ENCODE data around the gene CTIF.
"Not testable (repeated sequence)": the region's sequence is repeated elsewhere in the genome, so short reads cannot be mapped to it uniquely, and the experiment has no call there.

CTIF gene

DNA sequence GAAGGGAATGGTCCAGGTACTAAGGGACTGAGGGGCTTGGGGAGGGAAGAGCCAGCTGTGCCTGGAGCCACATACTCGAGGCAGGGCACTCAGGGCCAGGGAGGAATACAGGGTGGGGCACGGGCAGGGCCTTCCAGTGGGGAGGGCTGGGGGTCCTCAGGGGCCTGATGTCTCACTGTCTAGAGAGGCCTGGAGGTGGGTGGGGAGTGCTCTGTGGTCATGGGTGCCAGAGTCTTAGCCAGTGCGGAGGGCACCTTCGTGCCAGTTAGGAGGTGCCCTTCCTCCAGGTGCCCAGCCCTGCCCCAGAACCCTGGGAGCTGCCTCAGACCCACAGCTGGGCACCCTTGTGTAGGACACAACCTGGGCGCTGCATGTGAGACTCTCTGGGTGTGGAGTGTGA lies 330.8 kb downstream of the CTIF start:
- no peak overlapping the region for H3K23ac ChIP-seq (ENCODE audit: low read depth, low read length, poor library complexity)
- H2BK15ac ChIP-seq (ENCODE audit: low read length): peak overlapping the region; percentile 45
- no peak overlapping the region for H2BK5ac ChIP-seq (ENCODE audit: low read length)
- WGBS, 2 donors (ENCODE audit: extremely low coverage in 2 of 2, insufficient read length in 2 of 2, insufficient replicate concordance in 1 of 2): no CpG with 5 or more reads among the region's 5 CpGs
- H4K8ac ChIP-seq (ENCODE audit: low read depth, low read length): no peak overlapping the region
- no peaks in the 10 kb centered on the region for H3K36me3 ChIP-seq (replicated peaks in 1 of 2; ENCODE audit: control insufficient read depth in 2 of 2, insufficient read depth in 2 of 2, low read length in 2 of 2)
- H4K91ac ChIP-seq (ENCODE audit: low read depth, low read length, poor library complexity): no peak overlapping the region
- H3K27me3 ChIP-seq (ENCODE audit: control insufficient read depth in 3 of 3, insufficient read depth in 3 of 3, low read depth in 1 of 3, low read length in 3 of 3): no peaks in the 10 kb centered on the region
- H2BK120ac ChIP-seq (ENCODE audit: low read depth, low read length): no peak overlapping the region
- H3K79me1 ChIP-seq (ENCODE audit: low read depth, low read length): no peaks in the 10 kb centered on the region
- peak overlapping the region; percentile 77 for H3K18ac ChIP-seq (ENCODE audit: low read length)
- H2BK12ac ChIP-seq (ENCODE audit: low read length): peak overlapping the region; percentile 67
- no peak overlapping the region for H3K9ac ChIP-seq (ENCODE audit: low read depth, low read length, poor library complexity)
- no peak overlapping the region for H3K4me3 ChIP-seq (ENCODE audit: low read length in 2 of 2)
- no peak overlapping the region for H3K4ac ChIP-seq (ENCODE audit: low read length)
- DNase-seq (ENCODE audit: low spot score): no peak
- H3K14ac ChIP-seq (ENCODE audit: low read length): peak overlapping the region; percentile 65
- no peak overlapping the region for H3K4me2 ChIP-seq (ENCODE audit: insufficient read depth, low read length, poor library complexity, severe bottlenecking)
- no peak overlapping the region for H2AFZ ChIP-seq (ENCODE audit: low read length)
- peaks cover 4 to 6% of the 10 kb centered on the region in 2 donors for H3K9me3 ChIP-seq (replicated peaks in 1 of 2; ENCODE audit: control insufficient read depth in 2 of 2, insufficient read depth in 1 of 2, low read depth in 1 of 2, low read length in 2 of 2)
- H3K27ac ChIP-seq (replicated peaks; ENCODE audit: low read length): no peak overlapping the region
- peaks cover 3 to 10% of the 10 kb centered on the region in 2 donors for H3K4me1 ChIP-seq (ENCODE audit: control insufficient read depth in 2 of 2, insufficient read depth in 1 of 2, low read depth in 1 of 2, low read length in 2 of 2)
- peak overlapping the region; percentile 66 for H2AK5ac ChIP-seq (ENCODE audit: low read depth, low read length)

DNA sequence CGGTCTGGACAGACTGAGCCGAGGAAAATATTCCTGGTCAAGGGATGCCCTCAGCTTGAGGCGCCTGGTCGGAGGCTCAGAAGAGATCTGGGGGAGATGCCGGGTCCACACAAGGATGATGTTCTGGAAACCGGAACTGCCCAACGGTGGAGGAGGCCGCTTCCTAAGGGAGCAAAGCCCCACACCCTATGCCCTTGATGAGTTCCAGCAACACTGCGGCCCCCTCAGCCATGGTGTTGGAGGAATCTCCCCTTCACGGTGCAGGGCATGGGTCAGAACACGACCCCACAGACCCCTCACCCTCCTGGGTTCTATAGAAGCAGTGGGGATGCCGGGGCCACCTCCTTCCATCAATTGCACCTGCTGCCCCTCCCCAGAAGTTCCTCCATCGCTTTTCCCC lies 332.1 kb downstream of the CTIF start:
- not testable (repeated sequence) for H3K9me3 ChIP-seq (replicated peaks in 1 of 2; ENCODE audit: control insufficient read depth in 2 of 2, insufficient read depth in 1 of 2, low read depth in 1 of 2, low read length in 2 of 2); H3K27ac ChIP-seq (replicated peaks; ENCODE audit: low read length); H2AFZ ChIP-seq (ENCODE audit: low read length); H3K18ac ChIP-seq (ENCODE audit: low read length); H2AK5ac ChIP-seq (ENCODE audit: low read depth, low read length); H3K23ac ChIP-seq (ENCODE audit: low read depth, low read length, poor library complexity); H4K8ac ChIP-seq (ENCODE audit: low read depth, low read length); H4K91ac ChIP-seq (ENCODE audit: low read depth, low read length, poor library complexity); H3K36me3 ChIP-seq (replicated peaks in 1 of 2; ENCODE audit: control insufficient read depth in 2 of 2, insufficient read depth in 2 of 2, low read length in 2 of 2); H3K27me3 ChIP-seq (ENCODE audit: control insufficient read depth in 3 of 3, insufficient read depth in 3 of 3, low read depth in 1 of 3, low read length in 3 of 3); H2BK120ac ChIP-seq (ENCODE audit: low read depth, low read length); H3K14ac ChIP-seq (ENCODE audit: low read length); H3K4me2 ChIP-seq (ENCODE audit: insufficient read depth, low read length, poor library complexity, severe bottlenecking); H3K4me3 ChIP-seq (ENCODE audit: low read length in 2 of 2); H2BK15ac ChIP-seq (ENCODE audit: low read length); H3K9ac ChIP-seq (ENCODE audit: low read depth, low read length, poor library complexity); H3K79me1 ChIP-seq (ENCODE audit: low read depth, low read length); DNase-seq (ENCODE audit: low spot score); H2BK12ac ChIP-seq (ENCODE audit: low read length); H3K4ac ChIP-seq (ENCODE audit: low read length); H2BK5ac ChIP-seq (ENCODE audit: low read length)
- H3K4me1 ChIP-seq (ENCODE audit: control insufficient read depth in 2 of 2, insufficient read depth in 1 of 2, low read depth in 1 of 2, low read length in 2 of 2): peaks cover 3 to 11% of the 10 kb centered on the region in 2 donors
- WGBS, 2 donors (ENCODE audit: extremely low coverage in 2 of 2, insufficient read length in 2 of 2, insufficient replicate concordance in 1 of 2): no CpG with 5 or more reads among the region's 13 CpGs

DNA sequence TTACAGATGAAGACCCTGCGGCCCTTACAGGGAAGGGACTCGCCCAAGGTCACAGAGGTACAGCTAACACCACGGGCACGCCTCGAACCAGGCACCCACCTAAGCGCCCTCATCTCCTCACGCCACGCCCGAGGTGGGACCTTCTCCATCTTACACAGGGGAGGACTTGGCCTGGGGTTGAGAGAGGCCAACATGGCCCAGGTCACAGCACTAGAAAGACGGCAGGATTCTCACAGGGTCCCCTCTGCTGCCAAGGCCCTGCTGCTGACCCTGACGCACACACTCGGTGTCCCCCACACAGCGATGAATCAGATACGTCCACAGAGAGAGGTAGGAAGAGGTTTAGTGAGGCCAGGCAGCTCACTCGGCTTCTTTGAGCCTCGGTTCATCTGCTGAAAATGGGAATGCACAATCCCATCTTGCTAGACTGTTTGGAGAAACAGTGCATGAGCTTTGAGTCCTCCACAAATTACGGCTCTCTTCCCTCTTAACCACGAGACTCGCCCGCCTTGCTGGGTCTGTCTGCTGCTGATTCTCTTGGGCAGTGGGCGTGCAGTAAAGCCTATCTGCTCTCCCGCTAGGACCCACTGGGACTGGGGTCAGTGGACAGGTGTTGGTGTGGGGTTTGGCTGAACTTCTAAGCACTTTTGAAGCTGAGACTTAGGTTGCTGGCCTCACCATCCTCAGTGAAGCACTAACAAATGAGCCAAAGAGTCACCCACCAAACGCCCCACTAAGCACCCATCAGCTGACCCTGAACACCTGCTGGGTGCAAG lies 332.7 kb downstream of the CTIF start:
- no peaks in the 10 kb centered on the region for H3K9me3 ChIP-seq (replicated peaks in 1 of 2; ENCODE audit: control insufficient read depth in 2 of 2, insufficient read depth in 1 of 2, low read depth in 1 of 2, low read length in 2 of 2)
- H3K27me3 ChIP-seq (ENCODE audit: control insufficient read depth in 3 of 3, insufficient read depth in 3 of 3, low read depth in 1 of 3, low read length in 3 of 3): no peaks in the 10 kb centered on the region
- H3K4me3 ChIP-seq (ENCODE audit: low read length in 2 of 2): no peak overlapping the region
- H2BK5ac ChIP-seq (ENCODE audit: low read length): no peak overlapping the region
- H3K18ac ChIP-seq (ENCODE audit: low read length): peak overlapping the region; percentile 7
- no peaks in the 10 kb centered on the region for H3K79me1 ChIP-seq (ENCODE audit: low read depth, low read length)
- no peak overlapping the region for H3K4ac ChIP-seq (ENCODE audit: low read length)
- H3K36me3 ChIP-seq (replicated peaks in 1 of 2; ENCODE audit: control insufficient read depth in 2 of 2, insufficient read depth in 2 of 2, low read length in 2 of 2): no peaks in the 10 kb centered on the region
- H4K91ac ChIP-seq (ENCODE audit: low read depth, low read length, poor library complexity): no peak overlapping the region
- no peak for DNase-seq (ENCODE audit: low spot score)
- no peak overlapping the region for H2BK15ac ChIP-seq (ENCODE audit: low read length)
- peaks cover 3 to 12% of the 10 kb centered on the region in 2 donors for H3K4me1 ChIP-seq (ENCODE audit: control insufficient read depth in 2 of 2, insufficient read depth in 1 of 2, low read depth in 1 of 2, low read length in 2 of 2)
- H3K9ac ChIP-seq (ENCODE audit: low read depth, low read length, poor library complexity): no peak overlapping the region
- H3K14ac ChIP-seq (ENCODE audit: low read length): no peak overlapping the region
- no peak overlapping the region for H3K4me2 ChIP-seq (ENCODE audit: insufficient read depth, low read length, poor library complexity, severe bottlenecking)
- H3K23ac ChIP-seq (ENCODE audit: low read depth, low read length, poor library complexity): no peak overlapping the region
- H4K8ac ChIP-seq (ENCODE audit: low read depth, low read length): no peak overlapping the region
- H3K27ac ChIP-seq (replicated peaks; ENCODE audit: low read length): no peak overlapping the region
- no CpG with 5 or more reads among the region's 23 CpGs for WGBS, 2 donors (ENCODE audit: extremely low coverage in 2 of 2, insufficient read length in 2 of 2, insufficient replicate concordance in 1 of 2)
- H2AFZ ChIP-seq (ENCODE audit: low read length): no peak overlapping the region
- no peak overlapping the region for H2BK120ac ChIP-seq (ENCODE audit: low read depth, low read length)
- no peak overlapping the region for H2BK12ac ChIP-seq (ENCODE audit: low read length)
- peak overlapping the region; percentile 68 for H2AK5ac ChIP-seq (ENCODE audit: low read depth, low read length)

DNA sequence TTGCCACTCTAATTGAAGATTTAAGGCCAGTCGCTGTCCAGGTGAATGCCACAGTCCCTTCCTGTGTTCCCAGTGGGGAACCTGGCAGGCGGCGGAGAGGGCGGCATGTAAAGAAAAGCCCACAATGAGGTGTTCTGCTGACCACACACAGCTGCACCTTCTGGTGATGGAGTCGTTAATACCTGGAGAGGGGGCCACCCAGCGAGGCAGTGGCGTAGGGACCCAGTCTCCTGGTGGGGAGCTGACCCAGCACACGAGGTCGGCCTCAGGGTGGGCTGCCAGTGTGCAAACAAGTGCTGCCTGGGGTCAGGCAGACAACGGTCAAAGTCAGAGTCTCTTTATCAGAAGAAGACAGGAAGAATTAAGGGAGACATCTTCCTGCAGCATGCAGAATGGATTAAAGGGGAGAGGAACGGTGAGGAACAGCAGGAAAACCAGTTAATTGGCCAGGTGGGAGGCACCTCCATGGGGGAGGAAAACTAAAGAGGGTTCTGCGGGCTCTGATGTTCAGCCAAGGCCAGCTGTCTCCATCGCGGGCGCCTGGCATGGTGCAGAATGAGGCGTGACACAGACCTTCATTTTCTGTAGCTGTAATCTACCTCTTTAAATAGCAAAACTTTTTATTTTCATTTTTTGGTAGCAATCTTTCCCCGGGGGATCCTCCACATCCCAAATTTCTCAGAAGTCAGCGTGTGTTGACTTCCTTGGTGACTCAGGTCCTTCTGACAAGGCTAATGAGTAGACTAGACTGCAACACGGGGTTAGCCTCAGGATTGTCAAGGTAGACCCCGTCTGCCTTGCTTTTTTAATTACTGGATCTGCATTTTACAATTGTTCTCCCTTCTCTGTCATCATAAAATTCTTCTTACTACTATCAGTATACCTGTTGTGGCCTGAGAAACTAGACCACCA lies 333.7 kb downstream of the CTIF start:
- H2BK5ac ChIP-seq (ENCODE audit: low read length): no peak overlapping the region
- H3K9me3 ChIP-seq (replicated peaks in 1 of 2; ENCODE audit: control insufficient read depth in 2 of 2, insufficient read depth in 1 of 2, low read depth in 1 of 2, low read length in 2 of 2): no peaks in the 10 kb centered on the region
- WGBS, 2 donors (ENCODE audit: extremely low coverage in 2 of 2, insufficient read length in 2 of 2, insufficient replicate concordance in 1 of 2): no CpG with 5 or more reads among the region's 20 CpGs
- H3K14ac ChIP-seq (ENCODE audit: low read length): no peak overlapping the region
- H3K23ac ChIP-seq (ENCODE audit: low read depth, low read length, poor library complexity): no peak overlapping the region
- no peak for DNase-seq (ENCODE audit: low spot score)
- H3K27ac ChIP-seq (replicated peaks; ENCODE audit: low read length): no peak overlapping the region
- H3K27me3 ChIP-seq (ENCODE audit: control insufficient read depth in 3 of 3, insufficient read depth in 3 of 3, low read depth in 1 of 3, low read length in 3 of 3): no peaks in the 10 kb centered on the region
- no peak overlapping the region for H4K91ac ChIP-seq (ENCODE audit: low read depth, low read length, poor library complexity)
- H2BK12ac ChIP-seq (ENCODE audit: low read length): no peak overlapping the region
- H3K4me1 ChIP-seq (ENCODE audit: control insufficient read depth in 2 of 2, insufficient read depth in 1 of 2, low read depth in 1 of 2, low read length in 2 of 2): peaks cover 3 to 12% of the 10 kb centered on the region in 2 donors
- no peak overlapping the region for H3K9ac ChIP-seq (ENCODE audit: low read depth, low read length, poor library complexity)
- H4K8ac ChIP-seq (ENCODE audit: low read depth, low read length): no peak overlapping the region
- no peak overlapping the region for H2AK5ac ChIP-seq (ENCODE audit: low read depth, low read length)
- no peak overlapping the region for H2BK120ac ChIP-seq (ENCODE audit: low read depth, low read length)
- H2AFZ ChIP-seq (ENCODE audit: low read length): no peak overlapping the region
- no peak overlapping the region for H3K4ac ChIP-seq (ENCODE audit: low read length)
- no peak overlapping the region for H2BK15ac ChIP-seq (ENCODE audit: low read length)
- H3K36me3 ChIP-seq (replicated peaks in 1 of 2; ENCODE audit: control insufficient read depth in 2 of 2, insufficient read depth in 2 of 2, low read length in 2 of 2): no peaks in the 10 kb centered on the region
- no peaks in the 10 kb centered on the region for H3K79me1 ChIP-seq (ENCODE audit: low read depth, low read length)
- no peak overlapping the region for H3K4me3 ChIP-seq (ENCODE audit: low read length in 2 of 2)
- no peak overlapping the region for H3K4me2 ChIP-seq (ENCODE audit: insufficient read depth, low read length, poor library complexity, severe bottlenecking)
- H3K18ac ChIP-seq (ENCODE audit: low read length): no peak overlapping the region
